Measurements from ENCODE around the gene THAP7.
"Not testable (repeated sequence)": the region's sequence is repeated elsewhere in the genome, so short reads cannot be mapped to it uniquely, and the experiment has no call there.

The THAP7 gene

GRCh38 chr22:20977019-20977418 is 24.9 kb downstream of the THAP7 start:
- no peak for DNase-seq

DNA sequence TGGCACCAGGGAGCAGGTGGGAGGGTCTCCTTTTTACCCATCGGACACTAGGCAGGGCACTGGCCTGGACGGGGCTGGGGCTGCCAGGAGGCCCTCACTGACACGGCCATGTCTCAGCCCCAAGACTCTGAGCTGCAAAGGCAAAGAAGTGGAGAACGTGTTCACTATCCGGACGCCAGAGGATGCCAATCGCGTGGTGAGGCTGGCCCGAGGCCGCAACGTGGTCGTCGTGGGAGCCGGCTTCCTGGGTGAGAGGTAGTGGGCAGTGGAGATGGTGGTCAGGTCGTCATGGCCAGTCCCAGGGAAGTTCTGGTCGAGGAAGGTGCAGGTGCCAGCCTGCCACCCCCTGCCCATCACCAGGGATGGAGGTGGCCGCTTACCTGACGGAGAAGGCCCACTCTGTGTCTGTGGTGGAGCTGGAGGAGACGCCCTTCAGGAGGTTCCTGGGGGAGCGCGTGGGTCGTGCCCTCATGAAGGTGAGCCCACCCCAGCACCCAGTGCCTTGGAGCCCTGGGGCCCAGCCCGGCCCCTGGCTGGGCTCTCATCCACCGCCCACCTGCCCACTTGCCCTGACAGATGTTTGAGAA is 25.5 kb downstream of the THAP7 start:
- no peak for DNase-seq

- DNase-seq, result no peak
Measured at GRCh38 chr22:20975541-20976290, 26.2 kb downstream of the THAP7 start.

DNA sequence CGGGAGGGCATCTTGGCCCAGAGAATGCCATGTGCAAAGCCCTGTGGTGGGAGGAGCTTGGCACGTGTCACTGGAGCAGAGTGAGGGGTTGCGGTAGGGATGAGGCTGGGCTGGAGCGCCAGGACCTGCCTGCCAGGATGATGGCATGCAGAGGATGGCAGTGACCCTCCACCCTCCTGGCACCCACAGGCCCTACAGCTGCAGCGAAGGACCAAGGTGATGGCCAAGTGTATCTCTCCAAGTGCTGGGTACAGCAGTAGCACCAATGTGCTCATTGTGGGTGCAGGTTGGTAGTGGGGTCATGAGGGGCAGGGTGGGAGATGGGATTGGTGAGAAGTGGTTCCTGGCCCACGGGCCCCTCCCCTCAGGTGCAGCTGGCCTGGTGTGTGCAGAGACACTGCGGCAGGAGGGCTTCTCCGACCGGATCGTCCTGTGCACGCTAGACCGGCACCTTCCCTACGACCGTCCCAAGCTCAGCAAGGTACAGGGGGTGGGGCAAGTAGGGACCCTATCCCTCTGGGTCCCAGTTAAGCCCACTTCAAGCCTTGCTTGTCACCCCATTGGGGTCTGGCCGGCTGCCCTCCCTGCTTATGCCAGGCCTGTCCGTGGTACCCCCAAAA is 27.5 kb downstream of the THAP7 start:
- no peak for DNase-seq

DNA sequence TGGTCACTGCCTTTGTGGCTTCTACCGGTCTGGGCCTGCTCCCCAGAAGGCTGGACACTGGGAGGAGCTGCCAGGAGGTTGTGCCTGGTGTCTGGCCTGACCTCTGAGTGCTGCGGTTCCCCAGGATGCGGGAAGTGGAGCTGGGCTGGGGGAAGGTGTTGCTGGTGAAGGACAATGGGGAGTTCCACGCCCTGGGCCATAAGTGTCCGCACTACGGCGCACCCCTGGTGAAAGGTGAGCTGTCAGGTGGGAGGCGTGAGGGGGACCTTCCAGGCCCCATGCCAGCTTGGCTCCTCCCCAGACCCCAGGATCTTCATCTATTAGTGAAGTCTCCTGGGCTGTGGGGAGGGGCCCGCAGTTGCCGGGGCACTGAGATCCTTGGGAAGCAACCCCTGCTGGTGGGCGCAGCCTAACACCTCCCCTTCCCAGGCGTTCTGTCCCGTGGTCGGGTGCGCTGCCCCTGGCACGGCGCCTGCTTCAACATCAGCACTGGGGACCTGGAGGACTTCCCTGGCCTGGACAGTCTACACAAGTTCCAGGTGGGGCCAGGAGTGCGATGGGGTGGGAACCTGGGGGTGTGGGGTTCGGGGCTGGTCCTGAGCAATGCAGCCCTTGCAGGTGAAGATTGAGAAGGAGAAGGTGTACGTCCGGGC is 28.2 kb downstream of the THAP7 start:
- DNase-seq, result no peak

GRCh38 chr22:20972933-20973577 is 28.9 kb downstream of the THAP7 start:
- no peak for DNase-seq

DNA sequence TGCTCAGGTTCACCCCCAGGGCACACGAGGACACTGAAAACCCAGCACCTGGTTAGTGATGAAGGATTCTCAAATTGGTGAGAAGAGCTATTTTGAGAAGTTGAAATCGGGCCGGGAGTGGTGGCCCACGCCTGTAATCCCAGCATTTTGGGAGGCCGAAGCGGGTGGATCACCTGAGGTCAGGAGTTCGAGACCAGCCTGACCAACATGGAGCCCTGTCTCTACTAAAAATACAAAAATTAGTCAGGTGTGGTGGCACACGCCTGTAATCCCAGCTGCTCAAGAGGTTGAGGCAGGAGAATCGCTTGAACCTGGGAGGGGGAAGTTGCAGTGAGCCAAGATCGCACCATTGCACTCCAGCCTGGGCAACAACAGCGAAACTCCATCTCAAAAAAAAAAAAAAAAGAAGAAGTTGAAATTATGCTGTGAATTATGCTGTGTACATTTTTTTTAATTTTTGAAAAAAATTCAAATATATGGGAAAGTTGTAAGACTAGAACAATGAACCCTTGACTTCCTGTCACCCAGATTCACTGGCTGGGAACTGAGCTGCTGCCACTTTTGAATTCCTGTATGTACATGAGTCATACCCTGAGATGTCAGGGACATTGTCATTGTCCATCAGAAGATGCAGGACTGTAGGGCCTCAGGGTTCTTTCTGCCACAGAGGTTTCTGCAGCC is 29.8 kb downstream of the THAP7 start:
- not testable (repeated sequence) for DNase-seq

- no peak for DNase-seq
Measured at GRCh38 chr22:20970939-20971657, 30.8 kb downstream of the THAP7 start.

DNA sequence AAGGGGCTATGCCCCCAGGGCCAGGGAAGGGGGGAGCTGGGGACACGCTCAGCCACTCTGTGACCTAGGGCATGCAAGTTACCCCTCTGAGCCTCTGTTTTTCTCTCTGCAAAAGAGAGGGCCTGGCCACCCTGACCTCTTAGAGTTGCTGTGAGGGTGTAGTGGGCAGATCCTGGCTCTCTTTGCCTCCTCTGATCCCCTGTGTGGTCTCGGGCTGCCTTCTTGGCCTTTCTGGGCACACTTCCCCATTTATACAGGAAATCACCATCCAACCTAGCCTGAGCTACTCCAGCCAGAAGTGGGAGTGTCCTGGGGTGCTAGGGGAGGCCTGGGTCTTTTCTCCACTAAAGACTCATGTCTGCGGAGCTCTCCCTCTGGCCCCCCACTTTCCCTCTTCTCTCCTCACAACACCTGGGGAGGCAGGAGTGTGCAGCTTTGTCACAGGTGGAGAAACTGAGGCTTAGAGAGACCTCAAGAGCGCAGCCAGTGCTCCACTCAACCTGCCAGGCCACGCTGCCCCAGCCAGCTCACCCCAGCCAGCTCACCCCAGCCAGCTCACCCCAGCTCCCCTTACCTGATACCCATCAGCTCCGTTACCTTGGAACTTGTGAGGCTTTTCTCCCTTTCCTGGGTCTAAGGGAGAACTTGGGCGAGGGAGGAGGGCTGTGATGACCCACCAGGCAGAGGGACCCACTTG is 33.5 kb downstream of the THAP7 start:
- no peak for DNase-seq

GRCh38 chr22:20967697-20968211 is 34.2 kb downstream of the THAP7 start:
- no peak for DNase-seq

DNA sequence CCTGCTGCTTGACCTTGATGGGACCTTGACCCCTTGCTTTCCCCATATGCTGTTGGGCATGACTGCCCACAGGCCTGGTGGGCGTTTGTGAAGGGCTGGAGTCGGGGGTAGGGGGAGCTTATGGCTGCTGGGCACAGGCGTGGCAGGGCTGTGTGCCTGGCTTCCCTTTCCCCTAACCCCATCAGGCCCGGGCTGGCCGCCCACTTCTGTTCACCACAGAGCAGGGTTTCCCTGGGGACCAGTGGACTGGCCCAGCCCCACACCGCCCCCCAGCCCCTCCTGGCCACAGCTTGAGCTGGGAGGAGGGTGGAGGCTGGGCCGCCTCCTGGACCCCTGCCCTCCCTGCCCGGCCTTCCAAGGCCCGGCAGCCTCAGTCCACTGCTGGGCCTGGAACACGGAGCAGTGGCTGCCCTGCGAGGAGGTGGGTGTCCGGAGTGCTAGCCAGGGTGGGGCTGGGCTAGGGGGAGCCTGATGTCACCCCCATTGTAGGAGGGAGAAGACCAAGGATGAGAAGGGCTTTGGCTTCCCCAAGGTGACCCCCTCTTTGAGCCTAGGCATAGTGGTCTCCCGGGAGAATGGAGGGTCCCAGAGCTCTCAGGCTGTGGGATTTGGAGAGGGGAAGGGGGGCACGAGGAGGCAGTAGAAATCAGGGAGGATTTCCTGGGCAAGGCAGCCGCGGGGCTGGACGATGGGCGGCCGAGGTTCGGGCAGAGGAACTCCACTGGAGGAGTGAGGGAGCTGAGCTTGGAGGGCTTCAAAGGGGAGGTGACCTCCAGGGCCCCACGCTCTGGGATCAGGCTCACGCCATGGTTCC is 34.8 kb downstream of the THAP7 start, which contains the start of gene AIFM3:
AIFM3 (plus strand) TSS at position 373 of the 814 bp plus-strand sequence. CDS start 690 bp downstream, outside the sequence.
- DNase-seq, result no peak

DNA sequence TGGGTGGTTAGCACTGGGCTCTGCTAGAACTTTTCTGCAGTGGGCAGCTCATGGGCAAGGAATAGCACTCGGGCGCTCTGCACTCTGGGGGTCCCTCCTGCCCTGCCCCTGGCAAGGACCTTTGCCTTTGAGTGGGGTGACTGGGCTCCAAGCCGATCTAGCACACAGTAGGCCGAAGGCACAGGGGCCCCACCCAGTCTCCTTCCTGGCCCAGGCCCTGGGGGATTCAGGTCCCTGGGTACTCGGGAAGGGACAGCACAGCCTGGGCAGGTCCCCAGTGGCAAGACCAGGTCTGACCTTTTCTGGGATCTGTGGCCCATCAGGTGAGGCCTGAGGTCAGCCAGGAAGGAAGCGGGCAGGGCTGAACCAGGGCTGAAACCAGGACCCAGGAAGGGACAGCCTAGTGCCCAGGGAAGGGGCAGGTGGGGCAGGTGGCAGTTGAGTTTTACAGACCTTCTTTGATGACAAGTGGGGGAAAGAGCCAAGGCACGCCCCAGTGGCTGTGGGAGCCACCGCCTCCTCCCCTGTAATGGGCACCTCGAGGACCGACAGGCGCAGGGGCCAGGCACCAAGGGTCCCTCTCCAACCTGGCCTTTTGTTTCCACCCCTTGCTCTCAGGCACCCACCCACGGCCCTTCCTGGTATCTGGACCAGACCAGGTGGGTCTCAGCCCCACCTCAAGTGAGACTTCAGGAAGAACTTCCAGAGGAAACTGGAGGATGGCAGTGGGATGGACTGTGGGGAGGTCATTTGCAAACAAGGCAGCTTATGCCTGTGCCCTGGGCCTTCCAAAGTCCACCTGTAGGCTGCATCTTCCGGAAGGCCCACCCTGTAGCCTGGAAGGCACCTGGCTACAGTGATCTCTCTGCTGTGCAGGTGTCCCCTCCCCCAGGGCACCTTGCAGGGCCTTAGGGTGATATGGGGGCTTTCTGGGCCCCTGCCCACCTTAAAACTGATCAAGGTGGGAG is 35.7 kb downstream of the THAP7 start:
- no peak for DNase-seq

- no peak for DNase-seq
Measured at GRCh38 chr22:20965104-20965887, 36.6 kb downstream of the THAP7 start.

- no peak for DNase-seq
Measured at GRCh38 chr22:20964799-20965103, 37.2 kb downstream of the THAP7 start.

- DNase-seq, result no peak
Measured at GRCh38 chr22:20964090-20964798, 37.7 kb downstream of the THAP7 start.

DNA sequence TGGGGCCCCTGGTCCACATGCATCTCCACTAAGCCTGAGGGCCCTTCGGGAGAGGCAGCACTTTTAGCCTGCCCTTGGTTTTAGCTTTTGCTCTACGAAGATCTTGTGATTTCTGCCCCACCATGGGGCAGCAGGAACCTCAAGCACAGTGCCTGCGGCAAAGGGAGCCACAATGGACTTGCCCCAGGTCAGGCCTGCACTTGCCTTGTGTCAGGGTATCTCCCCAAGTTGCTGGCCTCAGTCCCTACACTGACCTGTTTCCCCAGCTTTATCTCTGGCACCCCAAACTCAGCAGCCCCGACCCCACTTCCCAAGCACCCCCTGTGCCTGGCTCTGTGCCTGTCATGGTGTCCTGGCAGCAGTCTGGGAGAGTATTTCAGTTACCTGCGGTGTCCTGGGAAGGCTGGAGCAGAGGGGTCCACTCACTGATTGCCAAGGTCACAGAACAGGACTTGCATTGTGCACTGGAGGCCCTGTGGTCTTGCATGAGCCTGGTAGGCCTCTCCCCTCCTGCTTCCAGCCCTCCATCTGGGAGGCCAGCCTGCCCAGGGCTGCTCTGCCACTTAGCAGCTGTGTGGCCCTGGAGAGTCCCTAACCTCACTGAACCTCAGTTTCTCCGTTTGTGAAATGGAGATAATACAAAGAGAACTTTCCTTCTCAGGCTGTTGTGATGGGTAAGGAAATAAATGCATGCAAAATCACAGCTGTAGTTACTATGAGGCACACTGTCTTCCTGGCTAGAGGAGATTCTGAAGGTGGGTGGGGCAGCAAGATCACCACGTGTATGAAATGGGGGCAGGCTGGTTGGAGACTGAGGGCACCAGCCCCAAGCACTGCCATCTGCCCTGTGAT is 38.5 kb downstream of the THAP7 start:
- DNase-seq, result no peak
